GM18499 (cell line): ENCODE data around the gene MAML3.

Experiments used
- ATAC-seq: cut with Tn5 transposase; IDR thresholded peaks from one replicate; pipeline ENCODE4 v1.9.1; 2021; ENCODE audit warnings: moderate number of reproducible peaks; ENCODE audit not compliant: insufficient read depth, unreplicated experiment

MAML3 gene

DNA sequence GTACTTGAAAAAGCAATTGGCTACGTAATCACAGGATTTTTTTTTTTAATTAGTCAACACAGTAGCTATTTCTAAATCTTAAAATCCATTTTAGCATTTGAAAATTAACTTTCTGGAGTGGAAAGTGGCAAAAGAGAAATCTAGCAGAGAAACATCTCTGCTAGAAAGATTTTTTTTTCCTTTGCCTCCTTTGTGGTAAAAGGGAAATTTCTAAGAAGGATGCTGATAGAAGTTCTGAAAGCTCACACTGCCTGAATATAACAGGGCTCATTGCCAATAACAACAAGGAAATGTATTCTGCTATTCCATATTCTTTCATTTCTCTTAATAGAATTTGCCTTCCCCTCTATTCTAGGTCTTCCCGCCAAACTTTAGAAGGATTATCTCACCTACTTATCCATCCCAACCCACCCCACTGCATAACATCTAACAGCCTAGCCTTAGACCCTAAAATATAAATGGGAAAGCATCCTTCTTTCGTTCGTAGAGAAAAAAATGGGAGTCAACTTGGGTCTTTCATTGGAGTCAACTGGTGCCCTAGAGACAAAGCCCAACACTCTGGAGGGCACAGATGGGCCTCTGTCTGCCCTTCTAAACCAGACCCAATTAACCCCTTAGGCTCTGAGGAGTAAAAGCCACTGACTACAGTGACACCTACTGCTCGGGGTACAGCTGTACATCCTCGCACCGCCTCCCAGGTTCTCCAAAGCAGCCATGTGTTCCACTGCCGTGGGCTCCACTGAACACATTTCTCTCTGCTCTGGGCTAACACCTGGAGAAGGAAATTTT lies 103.9 kb downstream of the MAML3 start:
- ATAC-seq: no peak

DNA sequence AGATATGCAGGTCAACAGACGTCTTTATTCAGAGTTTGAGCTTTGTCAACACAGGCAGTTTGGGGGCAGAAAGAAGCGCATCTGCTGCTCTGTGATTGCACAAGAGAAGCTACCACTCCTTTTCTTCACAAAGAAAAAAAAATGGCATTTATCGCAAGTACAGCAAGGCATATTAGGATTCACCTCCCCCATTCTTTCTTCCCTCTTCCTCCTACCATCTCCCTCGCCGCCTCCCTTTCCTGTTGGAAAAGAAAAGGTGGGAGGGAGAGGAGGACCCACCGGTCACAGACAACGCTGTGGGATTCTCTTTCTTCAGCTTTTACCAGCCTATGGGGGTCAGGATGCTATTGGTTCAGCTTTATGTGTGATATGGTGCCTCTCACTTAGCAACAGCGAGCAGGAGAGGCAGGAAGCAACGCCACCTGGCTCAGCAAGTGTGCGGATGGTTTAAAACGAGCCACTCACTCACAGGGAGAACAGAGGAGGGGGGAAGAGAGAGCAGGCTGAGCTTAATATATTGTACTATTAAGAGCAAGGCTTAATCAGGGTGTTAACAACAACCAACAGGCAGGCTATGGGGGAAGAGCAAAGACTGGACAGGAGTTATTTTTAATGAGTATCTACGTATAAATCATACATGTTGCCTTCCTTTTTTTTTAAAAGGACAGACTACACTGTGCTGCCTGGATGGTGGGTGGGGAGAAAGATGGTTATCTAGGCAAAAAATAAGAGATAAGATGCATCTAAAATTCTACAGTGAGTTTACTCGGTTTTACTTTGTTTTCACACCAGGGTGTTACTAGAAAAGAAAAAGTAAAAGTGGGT lies 104.7 kb downstream of the MAML3 start:
- no peak for ATAC-seq

DNA sequence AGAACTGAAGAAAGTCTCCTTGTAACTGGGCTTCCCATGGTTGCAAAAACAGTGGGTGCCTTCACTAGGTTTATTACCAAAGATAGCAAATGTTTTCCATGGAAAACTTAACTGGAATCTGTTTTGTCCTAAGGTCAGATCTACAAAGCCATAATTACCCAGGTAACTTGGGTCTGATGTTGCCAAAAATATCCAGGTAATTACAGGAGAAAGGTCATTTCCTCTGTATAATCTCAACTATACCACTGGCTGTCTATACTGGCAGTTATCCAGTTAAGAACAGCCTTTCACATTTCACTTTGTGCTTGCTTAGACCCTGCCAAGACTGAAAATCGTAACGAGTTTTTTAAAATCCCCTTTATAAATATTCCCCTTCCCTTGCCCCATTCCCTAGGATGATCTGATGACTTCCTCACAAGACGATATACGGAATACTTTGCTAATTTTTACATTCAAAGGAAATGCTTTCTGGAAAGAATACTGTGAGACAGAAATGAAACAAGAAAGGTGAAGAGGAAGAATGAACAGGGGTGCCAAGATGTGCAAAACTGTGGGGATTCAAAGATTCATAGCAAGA lies 105.5 kb downstream of the MAML3 start:
- ATAC-seq: no peak

GRCh38 chr4:140047786-140048185 lies 106.2 kb downstream of the MAML3 start:
- no peak for ATAC-seq

- no peak for ATAC-seq
Measured at GRCh38 chr4:140047017-140047640, 106.9 kb downstream of the MAML3 start.

- ATAC-seq: no peak
Measured at GRCh38 chr4:140046543-140046942, 107.4 kb downstream of the MAML3 start.

DNA sequence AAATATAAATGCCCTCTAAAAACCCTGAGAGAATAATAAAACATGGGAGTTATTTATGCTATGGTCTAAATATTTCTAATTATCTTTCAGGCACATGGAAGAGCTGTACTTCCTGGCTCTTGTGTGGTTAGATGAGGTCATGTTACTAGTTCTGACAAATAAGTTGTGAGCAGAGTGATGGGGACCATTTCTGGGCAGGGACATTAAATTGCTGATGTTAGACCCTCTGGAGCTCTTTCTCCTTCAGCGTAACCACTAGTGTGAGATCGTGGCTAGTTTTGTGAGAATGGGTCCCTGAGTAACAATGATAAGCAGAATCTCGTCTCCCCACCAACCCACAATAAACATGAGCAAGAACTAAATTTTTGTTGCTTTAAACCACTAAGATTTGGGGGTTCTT lies 108.0 kb downstream of the MAML3 start:
- ATAC-seq: no peak

DNA sequence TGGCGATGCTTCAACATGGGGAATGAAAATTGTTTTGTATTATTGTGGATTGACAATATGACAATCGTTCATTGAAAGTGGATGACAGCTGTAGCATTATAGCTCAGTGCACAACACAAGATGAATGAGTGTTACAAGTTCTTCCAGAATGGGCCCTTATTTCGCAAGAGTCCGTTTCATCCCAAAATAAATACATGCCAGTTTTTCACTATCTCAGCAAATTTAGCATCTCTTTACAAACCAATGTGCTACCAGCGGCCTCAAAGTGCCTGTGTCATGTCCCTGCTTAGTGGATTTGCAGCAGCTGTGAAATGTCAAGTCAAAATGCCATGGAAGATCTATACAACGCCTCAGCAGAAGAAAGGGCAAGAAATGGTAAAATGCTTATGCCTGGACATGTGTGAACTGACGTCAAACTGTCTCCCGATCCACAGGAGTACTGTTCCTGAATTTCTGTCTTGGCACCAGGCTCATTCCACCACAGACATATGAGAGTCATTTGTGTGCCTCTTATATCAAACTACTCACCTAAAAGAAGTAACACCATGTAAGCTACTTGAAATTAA lies 109.6 kb downstream of the MAML3 start:
- no peak for ATAC-seq

DNA sequence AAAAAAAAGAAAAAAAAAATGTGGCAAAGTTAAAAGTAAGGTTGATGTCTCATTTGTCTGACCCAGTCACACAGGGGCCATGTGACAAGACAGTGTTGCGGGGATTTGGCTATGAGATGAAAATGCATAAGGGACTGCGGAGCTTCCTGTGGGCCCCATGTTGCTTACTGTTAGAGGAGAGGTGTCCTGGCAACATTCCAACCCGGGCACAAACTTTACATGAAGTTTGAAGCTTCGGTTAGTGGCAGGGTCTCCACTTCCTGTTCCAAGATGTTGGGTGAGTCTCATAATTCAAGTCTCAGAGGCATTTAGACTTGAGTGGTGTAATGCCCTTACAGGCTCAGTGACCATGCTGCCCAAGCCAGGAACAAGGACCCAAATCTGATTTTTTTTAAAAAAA lies 111.3 kb downstream of the MAML3 start:
- ATAC-seq: no peak

GRCh38 chr4:140038031-140038533 lies 115.9 kb downstream of the MAML3 start:
- ATAC-seq: no peak

DNA sequence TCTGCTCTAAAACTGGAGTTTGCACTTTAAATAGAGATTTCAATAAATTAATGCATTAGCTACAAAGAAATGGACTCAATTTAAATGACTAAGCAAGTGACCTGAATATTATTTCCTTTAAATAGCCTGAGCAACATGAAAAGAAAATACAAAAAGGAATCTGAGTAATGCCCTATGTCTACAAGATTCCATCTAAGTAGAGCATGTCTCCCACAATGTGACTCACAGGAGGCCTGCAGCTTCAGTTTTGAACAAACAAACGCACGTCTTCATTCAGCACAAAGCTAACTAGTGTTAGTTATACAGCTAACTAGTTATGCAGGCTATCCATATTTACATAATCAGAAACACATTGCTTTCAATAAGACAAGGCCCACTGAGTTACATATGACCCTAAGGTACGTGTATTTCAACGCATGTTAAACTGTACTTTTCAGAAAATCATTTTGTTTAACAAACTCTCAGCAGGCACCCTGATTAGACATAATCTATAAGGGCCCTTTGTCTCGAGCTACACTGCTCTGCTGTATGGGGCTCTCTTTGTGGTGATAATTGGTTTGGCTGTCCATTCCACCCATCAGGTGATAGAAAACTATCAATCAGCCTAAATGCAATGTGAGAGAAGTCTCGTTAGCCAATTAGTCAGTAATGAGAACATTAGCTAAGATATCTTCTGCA lies 116.5 kb downstream of the MAML3 start:
- ATAC-seq: no peak

- ATAC-seq: no peak
Measured at GRCh38 chr4:140031706-140032105, 122.3 kb downstream of the MAML3 start.

DNA sequence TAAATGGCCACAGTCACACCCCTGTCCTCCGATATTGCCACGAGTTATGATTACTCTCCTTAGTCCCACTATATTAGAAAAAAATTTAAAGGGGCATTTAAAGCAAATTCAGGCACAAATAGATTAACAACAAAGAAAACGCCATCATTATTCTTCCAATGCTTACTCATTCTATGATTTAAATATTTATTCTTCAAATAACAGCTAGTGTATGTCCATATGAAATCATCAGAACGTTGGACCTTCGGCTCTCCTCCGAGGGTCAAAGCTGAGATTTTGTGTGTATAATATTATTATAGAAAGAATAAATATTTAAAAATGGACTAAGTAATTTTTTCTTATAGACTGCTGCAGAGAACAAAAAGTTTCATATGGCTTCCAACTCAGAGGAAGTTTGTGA lies 122.9 kb downstream of the MAML3 start:
- ATAC-seq: no peak

DNA sequence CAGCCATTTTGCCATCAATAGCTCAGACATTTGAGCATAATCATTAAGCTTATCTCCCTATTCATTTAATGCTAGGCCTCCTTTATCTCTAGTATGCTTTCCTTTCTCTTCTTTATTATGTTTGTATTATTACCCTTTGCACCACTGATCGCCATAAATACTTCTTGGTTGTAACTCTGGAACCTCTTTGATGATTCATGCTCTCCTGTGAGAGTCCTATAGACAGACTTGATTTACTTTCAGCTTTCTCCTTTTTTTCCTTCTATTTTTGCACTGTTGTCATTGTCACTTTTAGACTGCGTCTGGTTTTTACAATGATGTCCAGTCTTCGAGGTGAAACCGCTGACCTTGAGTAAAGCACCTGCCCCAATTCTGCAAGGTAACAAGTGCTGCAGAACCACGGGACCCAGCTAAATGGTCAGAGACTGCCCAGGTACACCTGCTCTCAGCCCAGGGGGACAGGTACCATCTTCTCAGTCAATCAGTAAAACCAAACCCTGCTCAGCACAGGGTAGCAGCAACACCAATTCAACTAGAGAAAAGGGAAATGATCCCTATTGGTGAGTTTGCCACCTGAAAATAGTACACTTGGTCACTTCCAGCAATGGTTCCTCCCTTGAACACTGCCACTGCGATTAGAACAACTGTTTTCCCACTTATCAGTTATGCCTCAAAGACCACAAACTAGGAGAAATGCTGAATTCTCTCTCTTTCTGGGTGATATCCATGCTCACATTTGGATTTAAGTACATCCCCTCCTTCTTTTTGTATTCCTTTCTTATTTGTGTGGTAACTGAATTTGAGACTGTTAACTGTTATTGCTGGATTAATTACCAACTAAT lies 125.1 kb downstream of the MAML3 start:
- no peak for ATAC-seq

GRCh38 chr4:140028101-140028500 lies 125.9 kb downstream of the MAML3 start:
- no peak for ATAC-seq

DNA sequence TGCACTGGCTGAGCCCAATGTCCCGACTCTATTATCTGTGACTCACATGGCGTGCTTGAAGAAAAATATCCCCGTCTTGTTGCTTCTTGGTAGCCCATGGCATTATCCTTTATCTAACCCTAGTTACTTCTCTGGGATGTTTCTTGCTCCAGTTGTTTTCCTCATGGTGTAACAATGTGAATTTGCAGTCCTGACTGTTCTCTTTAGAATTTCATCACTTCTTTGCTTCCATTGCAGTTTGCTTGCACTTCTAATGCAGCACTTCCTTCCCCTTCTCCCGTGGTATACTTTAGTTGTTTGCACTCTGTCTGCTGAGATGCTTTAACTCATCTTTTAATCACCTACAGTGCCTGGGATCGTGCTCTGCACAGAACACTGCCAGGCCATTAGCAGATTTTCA lies 126.9 kb downstream of the MAML3 start:
- no peak for ATAC-seq

DNA sequence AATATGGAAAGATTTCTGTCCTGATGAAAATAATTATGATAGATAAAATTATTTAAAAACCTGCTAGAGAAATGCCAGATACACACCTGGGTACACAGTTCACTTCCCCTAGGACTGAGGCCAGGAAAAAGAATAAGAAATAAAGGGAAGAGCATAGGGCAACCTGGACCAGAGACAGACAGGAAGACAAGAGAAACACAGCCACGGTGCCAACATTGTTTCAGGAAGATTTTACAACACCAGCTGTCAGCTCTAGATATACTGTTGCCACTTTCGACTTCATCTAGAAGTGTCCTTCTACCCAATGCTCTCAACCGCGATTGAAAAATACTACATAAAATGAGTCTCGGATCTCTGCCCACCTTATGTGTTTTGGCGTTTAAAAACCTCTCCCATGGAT lies 128.5 kb downstream of the MAML3 start:
- ATAC-seq: no peak

- no peak for ATAC-seq
Measured at GRCh38 chr4:140020457-140021361, 133.3 kb downstream of the MAML3 start.
